Liver (tissue), 3 donors: ENCODE measurements around the gene ATF4.

Experiments used
- FOXA1 ChIP-seq: IDR thresholded peaks from 2 replicates; pipeline ENCODE4 v1.6.1; 2016; ENCODE audit warnings: antibody characterized with exemption
- FOXA2 ChIP-seq: IDR thresholded peaks from 2 replicates; pipeline ENCODE4 v1.6.1; 2016; ENCODE audit warnings: antibody characterized with exemption
- GABPA ChIP-seq, 2 donors: IDR thresholded peaks in 1 of 2; conservative IDR thresholded peaks in 1 of 2; 2 replicates each; pipeline ENCODE4 v1.6.1; 2016; ENCODE audit warnings: antibody characterized with exemption in 2 of 2, mild to moderate bottlenecking in 1 of 2, moderate library complexity in 1 of 2
- HNF4A ChIP-seq, 2 donors: conservative IDR thresholded peaks; 2 replicates each; pipeline ENCODE4 v1.6.1; 2016; ENCODE audit warnings: antibody characterized with exemption in 2 of 2, mild to moderate bottlenecking in 2 of 2
- HNF4G ChIP-seq: IDR thresholded peaks from 2 replicates; pipeline ENCODE4 v1.6.1; 2016; ENCODE audit warnings: antibody characterized with exemption
- RAD21 ChIP-seq, 2 donors: IDR thresholded peaks; 2 replicates each; pipeline ENCODE4 v1.6.1; 2016; ENCODE audit warnings: antibody characterized with exemption in 2 of 2, mild to moderate bottlenecking in 2 of 2
- RXRA ChIP-seq, 2 donors: IDR thresholded peaks; 2 replicates each; pipeline ENCODE4 v1.6.1; 2017 to 2018; ENCODE audit warnings: antibody characterized with exemption in 2 of 2, mild to moderate bottlenecking in 1 of 2
- SP1 ChIP-seq: IDR thresholded peaks from 2 replicates; pipeline ENCODE4 v1.6.1; 2018; ENCODE audit warnings: antibody characterized with exemption, mild to moderate bottlenecking
- TAF1 ChIP-seq: conservative IDR thresholded peaks from 2 replicates; pipeline ENCODE4 v1.6.1; 2016; ENCODE audit warnings: antibody characterized with exemption, mild to moderate bottlenecking
- YY1 ChIP-seq: IDR thresholded peaks from 2 replicates; pipeline ENCODE4 v1.6.1; 2016; ENCODE audit warnings: antibody characterized with exemption, mild to moderate bottlenecking
- TF ChIP-seq, protein P1 (sequence below): fragments of 150-350 bp; IDR thresholded peaks from 2 replicates; pipeline ENCODE4 v1.5.1; 2017; ENCODE audit warnings: improper control_type of control experiment, low read depth, low read length; ENCODE audit not compliant: missing input control
- TF ChIP-seq, protein P2 (sequence below): IDR thresholded peaks from 2 replicates; pipeline ENCODE4 v1.6.1; 2016; ENCODE audit warnings: antibody characterized with exemption, mild to moderate bottlenecking
- TF ChIP-seq, protein P3 (sequence below): IDR thresholded peaks from 2 replicates; pipeline ENCODE4 v1.6.1; 2016; ENCODE audit warnings: antibody characterized with exemption
- TF ChIP-seq, protein P4 (sequence below): IDR thresholded peaks from 2 replicates; pipeline ENCODE4 v1.6.1; 2016; ENCODE audit warnings: antibody characterized with exemption
- donor health status: healthy.
- donor health status: healthy.

DNA sequence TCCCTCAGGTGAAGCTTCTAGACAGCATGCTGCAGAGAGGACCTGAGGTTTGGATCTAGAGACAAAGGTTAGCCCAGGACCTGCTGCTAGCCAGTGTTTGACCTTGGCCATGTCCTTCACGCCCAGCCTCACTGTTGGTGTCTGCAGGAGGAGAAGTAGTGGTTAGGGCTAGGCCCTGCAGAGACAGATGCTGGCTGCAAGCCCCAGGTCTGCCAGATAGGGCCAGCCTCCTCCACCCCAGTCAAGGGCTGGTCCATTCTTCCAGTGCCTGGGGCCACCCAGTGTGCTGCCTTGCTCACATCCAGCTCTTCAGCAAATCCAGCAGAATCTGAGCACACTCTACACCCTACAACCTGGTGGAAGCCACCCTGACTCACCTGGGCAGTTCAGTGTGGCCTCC, 39.8 kb upstream of the ATF4 start:
- TF ChIP-seq, protein P1, sequence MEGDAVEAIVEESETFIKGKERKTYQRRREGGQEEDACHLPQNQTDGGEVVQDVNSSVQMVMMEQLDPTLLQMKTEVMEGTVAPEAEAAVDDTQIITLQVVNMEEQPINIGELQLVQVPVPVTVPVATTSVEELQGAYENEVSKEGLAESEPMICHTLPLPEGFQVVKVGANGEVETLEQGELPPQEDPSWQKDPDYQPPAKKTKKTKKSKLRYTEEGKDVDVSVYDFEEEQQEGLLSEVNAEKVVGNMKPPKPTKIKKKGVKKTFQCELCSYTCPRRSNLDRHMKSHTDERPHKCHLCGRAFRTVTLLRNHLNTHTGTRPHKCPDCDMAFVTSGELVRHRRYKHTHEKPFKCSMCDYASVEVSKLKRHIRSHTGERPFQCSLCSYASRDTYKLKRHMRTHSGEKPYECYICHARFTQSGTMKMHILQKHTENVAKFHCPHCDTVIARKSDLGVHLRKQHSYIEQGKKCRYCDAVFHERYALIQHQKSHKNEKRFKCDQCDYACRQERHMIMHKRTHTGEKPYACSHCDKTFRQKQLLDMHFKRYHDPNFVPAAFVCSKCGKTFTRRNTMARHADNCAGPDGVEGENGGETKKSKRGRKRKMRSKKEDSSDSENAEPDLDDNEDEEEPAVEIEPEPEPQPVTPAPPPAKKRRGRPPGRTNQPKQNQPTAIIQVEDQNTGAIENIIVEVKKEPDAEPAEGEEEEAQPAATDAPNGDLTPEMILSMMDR, result no peak
- TF ChIP-seq, protein P2, sequence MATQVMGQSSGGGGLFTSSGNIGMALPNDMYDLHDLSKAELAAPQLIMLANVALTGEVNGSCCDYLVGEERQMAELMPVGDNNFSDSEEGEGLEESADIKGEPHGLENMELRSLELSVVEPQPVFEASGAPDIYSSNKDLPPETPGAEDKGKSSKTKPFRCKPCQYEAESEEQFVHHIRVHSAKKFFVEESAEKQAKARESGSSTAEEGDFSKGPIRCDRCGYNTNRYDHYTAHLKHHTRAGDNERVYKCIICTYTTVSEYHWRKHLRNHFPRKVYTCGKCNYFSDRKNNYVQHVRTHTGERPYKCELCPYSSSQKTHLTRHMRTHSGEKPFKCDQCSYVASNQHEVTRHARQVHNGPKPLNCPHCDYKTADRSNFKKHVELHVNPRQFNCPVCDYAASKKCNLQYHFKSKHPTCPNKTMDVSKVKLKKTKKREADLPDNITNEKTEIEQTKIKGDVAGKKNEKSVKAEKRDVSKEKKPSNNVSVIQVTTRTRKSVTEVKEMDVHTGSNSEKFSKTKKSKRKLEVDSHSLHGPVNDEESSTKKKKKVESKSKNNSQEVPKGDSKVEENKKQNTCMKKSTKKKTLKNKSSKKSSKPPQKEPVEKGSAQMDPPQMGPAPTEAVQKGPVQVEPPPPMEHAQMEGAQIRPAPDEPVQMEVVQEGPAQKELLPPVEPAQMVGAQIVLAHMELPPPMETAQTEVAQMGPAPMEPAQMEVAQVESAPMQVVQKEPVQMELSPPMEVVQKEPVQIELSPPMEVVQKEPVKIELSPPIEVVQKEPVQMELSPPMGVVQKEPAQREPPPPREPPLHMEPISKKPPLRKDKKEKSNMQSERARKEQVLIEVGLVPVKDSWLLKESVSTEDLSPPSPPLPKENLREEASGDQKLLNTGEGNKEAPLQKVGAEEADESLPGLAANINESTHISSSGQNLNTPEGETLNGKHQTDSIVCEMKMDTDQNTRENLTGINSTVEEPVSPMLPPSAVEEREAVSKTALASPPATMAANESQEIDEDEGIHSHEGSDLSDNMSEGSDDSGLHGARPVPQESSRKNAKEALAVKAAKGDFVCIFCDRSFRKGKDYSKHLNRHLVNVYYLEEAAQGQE, result no peak
- TF ChIP-seq YY1, result no peak
- no peak for TF ChIP-seq GABPA (IDR thresholded peaks at IDR 0.05 in 1 of 2, conservative IDR thresholded peaks at IDR 0.05 in 1 of 2)
- no peak for TF ChIP-seq FOXA1
- no peak for TF ChIP-seq SP1
- TF ChIP-seq RAD21 (IDR thresholded peaks at IDR 0.05), result no peak
- TF ChIP-seq, protein P3, sequence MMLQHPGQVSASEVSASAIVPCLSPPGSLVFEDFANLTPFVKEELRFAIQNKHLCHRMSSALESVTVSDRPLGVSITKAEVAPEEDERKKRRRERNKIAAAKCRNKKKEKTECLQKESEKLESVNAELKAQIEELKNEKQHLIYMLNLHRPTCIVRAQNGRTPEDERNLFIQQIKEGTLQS, result no peak
- TF ChIP-seq TAF1, result no peak
- no peak for TF ChIP-seq RXRA (IDR thresholded peaks at IDR 0.05)
- TF ChIP-seq, protein P4, sequence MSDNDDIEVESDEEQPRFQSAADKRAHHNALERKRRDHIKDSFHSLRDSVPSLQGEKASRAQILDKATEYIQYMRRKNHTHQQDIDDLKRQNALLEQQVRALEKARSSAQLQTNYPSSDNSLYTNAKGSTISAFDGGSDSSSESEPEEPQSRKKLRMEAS, result no peak
- no peak for TF ChIP-seq FOXA2
- TF ChIP-seq HNF4A (conservative IDR thresholded peaks at IDR 0.05), result no peak
- no peak for TF ChIP-seq HNF4G
